Measurements from ENCODE around the gene PEX14.

GRCh38 chr1:10507111-10507879 lies 32.5 kb downstream of the PEX14 start:
- TF ChIP-seq CTCF (IDR thresholded peaks at IDR 0.05) (peak; percentile 48 to 92 (median 74)), POLR2AphosphoS5 (IDR thresholded peaks at IDR 0.05) (no peak)

Data from gastroesophageal sphincter (tissue), 3 donors.